Stimulated activated CD4-positive, alpha-beta T cell treated with anti-CD3 and anti-CD28 coated beads, Interleukin-4, amount 100 ng/mL, for 24 hours (primary cell): ENCODE data around the gene DNAJC12.
A peak's percentile ranks its signal among the peaks of the same experiment; 100 is the strongest.
"Not testable (repeated sequence)": the region's sequence is repeated elsewhere in the genome, so short reads cannot be mapped to it uniquely, and the experiment has no call there.

Experiments
- DNase-seq: peaks from one replicate; pipeline ENCODE4 v3.0.0-alpha.2; 2020

Gene DNAJC12

GRCh38 chr10:67837541-67838314, at the start of gene DNAJC12:
DNAJC12 (minus strand) TSS chr10:67838188; CDS start chr10:67838011, 177 bp downstream.
- DNase-seq: no peak

GRCh38 chr10:67884842-67885670, 47.1 kb upstream of the DNAJC12 start:
- DNase-seq: peak; percentile 78

- peak; percentile 88 for DNase-seq
Measured at GRCh38 chr10:67884313-67884841, 46.4 kb upstream of the DNAJC12 start, which contains the start of gene SIRT1. SIRT1 (plus strand) TSS chr10:67884656; CDS start chr10:67884722, 66 bp downstream.

DNA sequence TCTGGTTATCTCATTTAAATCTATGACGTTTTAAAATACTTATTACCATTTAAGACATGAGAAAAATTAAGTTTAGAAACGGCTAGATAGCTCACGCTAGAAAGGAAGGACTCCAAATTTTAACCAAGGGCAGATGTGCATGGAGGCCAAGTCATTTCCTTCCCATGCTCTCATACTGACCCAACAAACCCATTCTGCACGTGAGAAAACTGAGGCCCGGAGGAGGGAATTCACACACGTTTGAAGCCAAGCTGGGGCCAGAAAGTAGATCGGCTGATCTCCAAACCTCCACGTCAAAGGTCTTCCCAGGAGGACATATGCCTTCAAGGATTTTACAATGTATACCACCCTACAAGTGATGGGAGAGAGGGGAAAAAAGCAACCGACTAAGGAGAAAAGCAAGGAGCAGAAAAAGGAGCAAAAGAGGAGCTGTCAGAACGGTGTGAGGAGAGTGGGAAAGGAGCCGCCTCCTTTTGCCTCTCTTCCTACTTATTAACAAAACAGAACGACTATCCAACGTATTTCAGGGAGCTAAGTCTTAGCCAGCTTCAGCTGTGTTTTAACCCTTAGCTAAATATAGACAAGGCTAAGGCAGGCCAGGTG, 45.8 kb upstream of the DNAJC12 start:
- DNase-seq: no peak

DNA sequence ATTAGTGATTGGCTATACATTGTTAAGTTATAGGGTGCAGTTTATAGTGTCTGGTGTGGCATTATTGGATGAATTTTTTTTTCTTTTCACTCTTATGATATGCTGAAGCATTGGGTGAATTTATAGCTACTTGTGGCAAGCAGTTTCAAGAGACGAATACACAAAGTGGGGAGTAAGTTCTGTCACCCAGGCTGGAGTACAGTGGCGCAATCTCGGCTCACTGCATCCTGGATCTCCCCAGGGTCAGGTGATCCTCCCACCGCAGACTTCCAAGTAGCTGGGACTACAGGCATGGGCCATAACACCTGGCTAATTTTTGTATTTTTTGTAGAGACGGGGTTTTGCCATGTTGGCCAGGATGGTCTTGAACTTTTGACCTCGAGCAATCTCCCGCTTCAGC, 40.1 kb upstream of the DNAJC12 start:
- DNase-seq: no peak

DNA sequence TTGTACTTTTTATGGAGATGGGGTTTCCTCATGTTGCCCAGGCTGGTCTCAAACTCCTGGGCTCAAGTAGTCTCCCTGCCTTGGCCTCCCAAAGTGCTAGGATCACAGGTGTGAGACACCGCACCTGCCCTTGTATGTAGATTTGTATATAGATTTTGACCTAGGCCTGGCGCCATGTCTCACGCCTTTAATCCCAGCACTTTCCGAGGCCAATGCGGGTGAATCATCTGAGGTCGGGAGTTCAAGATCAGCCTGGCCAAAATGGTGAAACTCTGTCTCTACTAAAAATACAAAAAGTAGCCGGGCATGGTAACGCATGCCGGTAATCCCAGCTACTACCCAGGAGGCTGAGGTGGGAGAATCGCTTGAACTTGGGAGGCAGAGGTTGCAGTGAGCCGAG, 39.4 kb upstream of the DNAJC12 start:
- not testable (repeated sequence) for DNase-seq

- no peak for DNase-seq
Measured at GRCh38 chr10:67875340-67876238, 37.6 kb upstream of the DNAJC12 start.

DNA sequence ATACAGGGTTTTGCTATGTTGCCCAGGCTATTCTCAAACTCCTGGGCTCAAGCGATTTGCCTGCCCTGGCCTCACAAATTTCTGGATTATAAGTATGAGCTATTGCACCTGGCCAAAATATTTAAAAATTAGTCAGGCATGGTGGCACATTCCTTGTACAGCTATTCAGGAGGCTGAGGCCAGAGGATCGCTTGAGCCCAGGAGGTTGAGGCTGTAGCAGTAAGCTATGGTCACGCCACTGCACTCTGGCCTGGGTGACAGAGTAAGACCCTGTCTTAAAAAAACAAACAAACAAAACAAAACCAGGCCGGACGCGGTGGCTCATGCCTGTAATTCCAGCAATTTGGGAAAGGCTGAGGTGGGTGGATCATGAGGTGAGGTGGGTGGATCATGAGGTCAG, 32.0 kb upstream of the DNAJC12 start:
- DNase-seq: no peak

DNA sequence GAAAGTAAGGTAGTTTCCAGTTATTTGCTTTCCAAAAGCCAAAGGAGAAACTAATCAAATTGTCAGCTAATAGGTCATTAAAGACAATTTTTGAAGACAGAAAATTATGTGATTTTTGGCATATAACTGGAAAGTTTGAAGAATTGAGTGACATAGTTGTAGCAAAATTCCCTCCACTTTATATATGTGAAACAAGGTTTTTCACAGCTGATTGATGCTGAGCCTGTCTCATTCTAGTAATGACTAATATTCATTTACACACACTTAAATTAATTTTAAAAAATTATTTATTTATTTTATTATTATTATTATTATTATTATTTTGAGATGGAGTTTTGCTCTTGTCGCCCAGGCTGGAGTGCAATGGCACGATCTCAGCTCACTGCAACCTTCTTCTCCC, 30.1 kb upstream of the DNAJC12 start:
- DNase-seq: no peak

GRCh38 chr10:67864607-67865371, 26.8 kb upstream of the DNAJC12 start:
- DNase-seq: no peak

GRCh38 chr10:67863094-67863493, 25.1 kb upstream of the DNAJC12 start:
- no peak for DNase-seq

DNA sequence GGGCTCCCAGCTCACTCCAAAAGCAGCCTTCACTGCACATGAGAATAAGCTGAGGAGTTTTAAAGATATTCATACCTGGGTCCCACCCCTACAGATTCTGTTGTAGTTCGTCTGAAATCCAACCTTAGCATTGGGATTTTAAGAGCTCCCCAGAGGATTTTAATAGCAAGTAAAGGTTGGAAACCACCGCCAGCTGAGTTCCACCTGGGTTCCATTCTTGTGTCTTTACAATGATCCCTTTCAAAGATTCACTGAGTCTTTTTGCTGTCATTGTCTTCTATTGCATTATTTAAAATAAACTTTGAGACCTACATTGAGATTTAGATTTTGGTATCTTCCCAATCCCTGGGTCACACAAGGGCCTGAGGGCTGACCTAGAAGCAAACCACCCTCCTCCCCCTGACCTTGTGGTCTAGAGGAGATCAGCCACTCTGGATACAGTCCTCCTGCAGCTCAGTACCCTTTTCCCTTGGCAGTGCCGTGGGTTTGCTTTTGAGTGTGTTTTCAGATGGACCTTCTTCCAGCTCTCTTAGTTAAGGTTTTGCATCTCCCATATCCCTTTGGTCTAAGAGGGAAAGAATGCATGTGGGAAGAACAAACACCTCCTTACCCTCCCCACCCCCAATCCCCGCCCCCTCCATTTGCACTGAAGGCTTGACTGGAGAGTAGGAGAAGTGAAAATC, 23.9 kb upstream of the DNAJC12 start:
- DNase-seq: no peak

- DNase-seq: no peak
Measured at GRCh38 chr10:67858971-67859370, 21.0 kb upstream of the DNAJC12 start.

DNA sequence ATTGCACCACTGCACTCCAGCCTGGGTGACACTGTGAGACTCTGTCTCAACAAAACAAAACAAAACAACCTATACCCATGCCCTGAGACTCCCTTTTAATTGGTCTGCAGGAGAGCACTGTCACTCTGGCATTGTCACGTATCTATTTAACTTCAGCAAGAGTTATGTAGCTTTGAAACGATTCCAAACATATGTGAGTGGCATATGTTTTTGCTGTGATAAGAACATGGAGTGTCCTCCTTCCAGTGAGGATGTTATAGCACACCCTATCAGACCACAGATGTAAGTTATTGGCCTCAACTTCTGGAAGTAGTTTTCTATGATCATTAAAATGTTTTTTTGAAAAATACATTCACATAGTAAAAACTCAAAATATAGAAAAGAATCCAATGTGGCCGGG, 15.5 kb upstream of the DNAJC12 start:
- DNase-seq: no peak

DNA sequence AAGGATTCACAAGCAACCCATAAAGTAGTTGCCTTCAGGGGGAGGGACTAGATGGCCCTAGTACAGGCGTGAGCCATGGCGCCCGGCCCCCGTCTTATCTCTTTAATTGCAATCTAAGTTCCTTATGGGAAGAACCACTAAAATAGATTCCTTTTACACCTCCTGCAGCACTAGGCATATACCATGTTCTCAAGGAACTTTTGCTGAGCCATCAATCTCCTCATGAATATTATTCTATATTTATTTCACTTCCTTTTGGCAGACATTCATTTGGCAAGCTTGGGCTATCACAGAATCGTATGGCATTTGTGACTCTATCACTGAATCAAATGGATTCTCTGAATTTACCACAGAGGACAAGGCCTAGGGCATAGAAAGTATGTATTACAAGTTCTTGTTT, 14.8 kb upstream of the DNAJC12 start:
- no peak for DNase-seq

DNA sequence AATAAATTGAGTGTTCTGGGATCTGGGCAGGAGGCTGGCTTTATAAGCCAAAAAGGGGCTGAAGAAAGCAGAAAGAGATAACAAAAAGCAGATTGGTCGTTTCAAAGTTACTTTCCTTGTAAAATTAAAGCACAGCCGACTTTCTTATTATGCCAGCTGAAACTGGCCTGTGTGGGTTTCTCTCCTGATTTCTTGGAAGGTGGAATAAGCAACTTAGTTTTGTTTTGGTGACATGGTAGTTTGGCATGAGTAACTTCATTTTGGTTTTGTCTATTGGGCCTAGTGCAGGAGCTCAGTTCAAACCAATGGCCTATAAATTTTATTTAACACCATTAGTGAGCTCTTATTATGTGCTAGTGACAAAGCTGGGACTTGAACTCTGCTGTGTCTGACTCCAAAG, 13.2 kb upstream of the DNAJC12 start:
- DNase-seq: no peak

DNA sequence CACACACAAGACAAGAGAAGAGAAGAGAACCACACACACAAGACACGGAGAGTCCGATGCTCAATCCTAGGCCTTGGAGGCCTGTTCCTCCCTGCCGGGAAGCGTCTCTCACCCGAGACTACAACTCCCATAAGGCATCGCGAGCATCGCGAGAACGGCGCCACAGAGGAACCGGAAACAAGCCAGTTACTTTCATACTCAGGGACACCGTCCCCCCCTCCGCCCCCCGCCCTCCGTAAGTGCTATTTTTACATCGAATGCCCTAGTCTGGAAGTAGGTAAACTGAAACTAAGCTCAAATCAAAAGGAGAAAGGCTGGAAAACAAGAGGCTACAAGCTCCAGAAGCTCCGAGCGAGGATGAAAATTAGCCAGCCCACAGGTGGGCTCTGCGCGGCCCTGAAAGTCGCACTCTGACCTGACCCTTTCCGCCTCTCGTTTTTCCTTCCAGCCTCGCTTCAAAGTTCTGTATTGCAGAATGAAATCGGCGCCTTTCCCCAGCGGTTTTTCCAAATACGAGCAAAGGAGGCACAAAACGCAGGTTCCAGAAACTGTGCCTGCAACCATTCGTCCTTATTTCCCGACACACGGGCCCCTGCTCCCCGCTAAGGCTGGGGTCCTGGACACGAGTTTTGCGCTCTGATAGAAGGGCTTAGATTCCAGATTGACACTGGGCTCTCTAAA, 11.5 kb upstream of the DNAJC12 start:
- DNase-seq: peak; percentile 95

DNA sequence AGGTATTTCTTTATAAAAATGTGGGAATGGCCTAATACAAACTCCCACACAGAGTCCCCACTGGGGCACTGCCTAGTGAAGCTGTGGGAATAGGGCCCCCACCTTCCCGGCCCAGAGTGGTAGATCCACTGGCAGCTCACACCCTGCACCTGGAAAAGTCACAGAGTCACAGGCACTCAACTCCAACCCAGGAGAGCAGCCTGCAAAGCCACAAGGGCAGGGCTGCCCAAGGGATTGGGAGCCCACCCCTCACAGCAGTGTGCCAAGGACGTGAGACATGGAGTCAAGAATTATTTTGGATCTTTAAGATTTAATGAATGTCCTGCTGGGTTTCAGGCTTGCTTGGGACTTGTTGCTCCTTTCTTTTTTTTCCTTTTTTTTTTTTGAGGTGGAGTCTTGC, 5.3 kb upstream of the DNAJC12 start:
- no peak for DNase-seq

- DNase-seq: no peak
Measured at GRCh38 chr10:67841737-67842136, 3.7 kb upstream of the DNAJC12 start.

GRCh38 chr10:67839951-67840350, 2.0 kb upstream of the DNAJC12 start:
- DNase-seq: no peak
